Measurements from ENCODE around the gene DAGLB.

DNA sequence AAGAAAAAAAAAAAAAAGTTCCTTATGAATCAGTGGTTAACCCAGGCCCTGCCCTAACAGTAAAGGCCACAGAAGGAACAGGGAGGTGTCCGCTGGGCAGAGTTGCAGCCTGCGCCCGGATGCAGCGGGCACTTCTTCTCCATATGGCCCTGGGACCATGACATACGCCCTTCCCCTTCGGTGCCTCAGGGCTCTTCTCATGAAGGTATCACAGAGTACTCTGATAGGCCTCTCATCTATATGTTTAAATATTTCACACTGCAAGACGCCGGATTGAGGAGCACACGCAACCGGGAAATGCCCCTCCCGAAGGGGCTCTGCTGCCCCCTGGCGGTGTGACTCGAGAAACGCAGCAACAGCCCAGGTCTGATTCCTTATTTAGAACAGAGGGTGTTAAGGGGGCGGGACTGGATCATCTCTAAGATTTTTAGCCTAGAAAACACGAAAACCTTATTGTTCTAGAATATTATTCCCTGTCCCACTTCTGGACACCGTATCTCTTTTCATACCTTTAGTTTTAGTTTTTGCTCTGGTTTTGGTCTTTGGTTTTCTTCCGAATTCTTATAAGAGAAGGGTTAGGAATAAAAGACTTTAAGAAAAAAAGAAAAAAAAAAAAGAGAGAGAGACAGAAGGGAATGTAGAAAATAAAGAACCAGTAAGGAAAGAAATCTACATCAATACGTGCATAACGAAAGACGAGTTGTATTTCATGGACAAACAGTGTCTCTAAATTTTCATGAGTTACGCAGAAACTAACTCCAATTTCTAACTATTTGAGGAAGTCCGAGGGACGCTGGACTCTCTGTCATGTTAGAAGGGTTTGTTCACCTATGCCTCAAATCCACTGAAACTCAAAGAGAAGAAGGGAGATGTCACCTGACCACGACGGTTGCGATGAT is 12.0 kb downstream of the DAGLB start:
- TF ChIP-seq FOXM1 (IDR thresholded peaks at IDR 0.05; ENCODE audit: borderline replicate concordance): no peak
- TF ChIP-seq SP1 (IDR thresholded peaks at IDR 0.05): no peak

Measured in HEK293T (cell line).